ENCODE measurements around the gene RGL4. TPM values are rescaled to one million over a fixed set of nuclear protein-coding genes. Genes with fewer than 3 reads are reported as not detected.

The RGL4 gene
- total and polyA plus RNA-seq, 2 experiments from 2014 or later = 0.16 TPM; not detected in 1

- Mint-ChIP-seq H3K36me3 (ENCODE audit: low read depth) (peaks cover 20% of the 10 kb centered on the region), H3K4me3 (no peak overlapping the region), H3K27ac (no peak overlapping the region), H3K4me1 (no peaks in the 10 kb centered on the region), H3K9me3 (no peaks in the 10 kb centered on the region), H3K27me3 (ENCODE audit: insufficient read depth, low read depth, poor library complexity) (peaks cover 8% of the 10 kb centered on the region)
- DNase-seq (ENCODE audit: low spot score) (no peak), ATAC-seq (no peak)
- TF ChIP-seq EZH2phosphoT487 (IDR thresholded peaks at IDR 0.05; ENCODE audit: unreplicated experiment) = no peak
- TF ChIP-seq ZNF114 (CRISPR knock-in tag; IDR thresholded peaks at IDR 0.05) = no peak
- no peak for TF ChIP-seq CTCF (conservative IDR thresholded peaks at IDR 0.05; ENCODE audit: low read depth in 2 of 2)
- no peak for TF ChIP-seq EZH2 (IDR thresholded peaks at IDR 0.05; ENCODE audit: low read depth, unreplicated experiment)
- TF ChIP-seq CREB1 (CRISPR knock-in tag; IDR thresholded peaks at IDR 0.05; ENCODE audit: low read depth) = no peak
- no peak for TF ChIP-seq JUNB (IDR thresholded peaks at IDR 0.05; ENCODE audit: unreplicated experiment)
- no peak for TF ChIP-seq ETS1 (IDR thresholded peaks at IDR 0.05)
- no peak for TF ChIP-seq POLR2AphosphoS5 (IDR thresholded peaks at IDR 0.05; ENCODE audit: low read depth)
- no peak for TF ChIP-seq REST (IDR thresholded peaks at IDR 0.05; ENCODE audit: unreplicated experiment)
- TF ChIP-seq STAT1 (IDR thresholded peaks at IDR 0.05; ENCODE audit: unreplicated experiment) = no peak
- TF ChIP-seq ZNF462 (CRISPR knock-in tag; IDR thresholded peaks at IDR 0.05) = no peak
- TF ChIP-seq ZNF331 (CRISPR knock-in tag; IDR thresholded peaks at IDR 0.05; ENCODE audit: low read depth) = no peak
- no peaks in the 10 kb centered on the region for H3K9me2 ChIP-seq (ENCODE audit: insufficient read depth)
- no peaks in the 10 kb centered on the region for H3K4me1 ChIP-seq (ENCODE audit: insufficient read depth)
- H2AFZ ChIP-seq = no peak overlapping the region
- H3K79me2 ChIP-seq (replicated peaks; ENCODE audit: insufficient read depth) = peaks cover 26% of the 10 kb centered on the region
- no peaks in the 10 kb centered on the region for H3K27me3 ChIP-seq (ENCODE audit: insufficient read depth)
- no peak overlapping the region for H3K27ac ChIP-seq (ENCODE audit: low read depth)
- H3K36me3 ChIP-seq (ENCODE audit: insufficient read depth) = peaks cover 18% of the 10 kb centered on the region
- peaks cover 30% of the 10 kb centered on the region for H4K20me1 ChIP-seq (replicated peaks; ENCODE audit: insufficient read depth)
- no peak overlapping the region for H3K4me2 ChIP-seq
- no peaks in the 10 kb centered on the region for H3F3A ChIP-seq (replicated peaks; ENCODE audit: low read depth)
- H3K4me3 ChIP-seq = no peak overlapping the region
Observed at GRCh38 chr22:23698094-23698493, 7.3 kb downstream of the RGL4 start.

All from GM23338 (cell line).